Hypothalamus (tissue), 51 donors: ENCODE results near the gene PARD3B.

ENCODE experiments used
- DNase-seq, 51 donors: peaks; one replicate each; lab custom pipeline; 2025; lab: John Stamatoyannopoulos, UW

The PARD3B gene

GRCh38 chr2:205563646-205564045 lies 1018.4 kb downstream of the PARD3B start:
- DNase-seq: peak in 1 of 51 donors; percentile 2

GRCh38 chr2:205564346-205565141 lies 1019.3 kb downstream of the PARD3B start:
- no peak for DNase-seq

GRCh38 chr2:205565142-205565522 lies 1019.9 kb downstream of the PARD3B start:
- DNase-seq: no peak

GRCh38 chr2:205566606-205567168 lies 1021.4 kb downstream of the PARD3B start:
- no peak for DNase-seq

GRCh38 chr2:205568620-205569019 lies 1023.3 kb downstream of the PARD3B start:
- DNase-seq: no peak

- DNase-seq: no peak
Observed at GRCh38 chr2:205570648-205571047, 1025.4 kb downstream of the PARD3B start.

GRCh38 chr2:205571360-205571959 lies 1026.2 kb downstream of the PARD3B start:
- no peak for DNase-seq

GRCh38 chr2:205574001-205574400 lies 1028.7 kb downstream of the PARD3B start:
- no peak for DNase-seq

- no peak for DNase-seq
Observed at GRCh38 chr2:205579335-205579734, 1034.1 kb downstream of the PARD3B start.

- no peak for DNase-seq
Observed at GRCh38 chr2:205580212-205580987, 1035.1 kb downstream of the PARD3B start.

- DNase-seq: no peak
Observed at GRCh38 chr2:205582366-205582765, 1037.1 kb downstream of the PARD3B start.

- no peak for DNase-seq
Observed at GRCh38 chr2:205585449-205586383, 1040.4 kb downstream of the PARD3B start.

GRCh38 chr2:205586626-205587025 lies 1041.4 kb downstream of the PARD3B start:
- DNase-seq: no peak

GRCh38 chr2:205589479-205589878 lies 1044.2 kb downstream of the PARD3B start:
- DNase-seq: no peak

- no peak for DNase-seq
Observed at GRCh38 chr2:205590759-205591158, 1045.5 kb downstream of the PARD3B start.

- no peak for DNase-seq
Observed at GRCh38 chr2:205593891-205594290, 1048.6 kb downstream of the PARD3B start.

- no peak for DNase-seq
Observed at GRCh38 chr2:205596581-205596980, 1051.3 kb downstream of the PARD3B start.

- no peak for DNase-seq
Observed at GRCh38 chr2:205605638-205606304, 1060.5 kb downstream of the PARD3B start.

- DNase-seq: no peak
Observed at GRCh38 chr2:205607146-205607545, 1061.9 kb downstream of the PARD3B start.

GRCh38 chr2:205609113-205609512 lies 1063.8 kb downstream of the PARD3B start:
- DNase-seq: no peak
